Measurements from ENCODE around the gene PTPRM. TPM values are rescaled to one million over a fixed set of nuclear protein-coding genes. Genes with fewer than 3 reads are reported as not detected.

PTPRM gene
- total RNA-seq, 1 experiment from 2014 or later, result 14.5 TPM

DNA sequence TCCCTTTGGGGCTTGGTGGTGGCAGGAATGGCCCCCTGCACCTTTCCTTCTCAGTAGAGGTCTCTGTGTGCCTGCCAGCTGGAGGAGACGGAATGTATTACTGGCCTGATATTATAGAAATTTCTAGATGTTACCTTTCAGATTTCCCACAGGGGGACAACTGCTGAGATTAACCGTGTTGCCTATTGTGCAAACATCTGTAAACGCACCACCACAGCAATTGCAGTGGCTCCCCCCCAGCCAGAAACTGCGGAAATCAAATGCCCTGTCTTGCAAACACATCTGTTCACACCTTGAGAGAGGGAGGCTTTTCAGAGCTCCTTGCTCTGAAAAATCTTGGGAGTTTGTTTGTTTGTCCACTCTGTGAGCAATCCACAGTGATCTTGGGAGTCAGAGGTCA, 772.1 kb downstream of the PTPRM start:
- no peaks in the 10 kb centered on the region for H3K4me1 ChIP-seq (ENCODE audit: control insufficient read depth in 1 of 2, insufficient read depth in 2 of 2, low read length in 2 of 2)
- POLR2A ChIA-PET, result no interaction called here
- BruUV-seq (replicated peaks), result no TSS peak
- CTCF ChIA-PET, result no interaction called here
- ATAC-seq (no peak), DNase-seq (ENCODE audit: low read depth, low spot score) (no peak)
- no peaks in the 10 kb centered on the region for H3K9me2 ChIP-seq (ENCODE audit: insufficient read depth)
- no peaks in the 10 kb centered on the region for H4K20me1 ChIP-seq (ENCODE audit: insufficient read depth)
- TF ChIP-seq, protein P1, sequence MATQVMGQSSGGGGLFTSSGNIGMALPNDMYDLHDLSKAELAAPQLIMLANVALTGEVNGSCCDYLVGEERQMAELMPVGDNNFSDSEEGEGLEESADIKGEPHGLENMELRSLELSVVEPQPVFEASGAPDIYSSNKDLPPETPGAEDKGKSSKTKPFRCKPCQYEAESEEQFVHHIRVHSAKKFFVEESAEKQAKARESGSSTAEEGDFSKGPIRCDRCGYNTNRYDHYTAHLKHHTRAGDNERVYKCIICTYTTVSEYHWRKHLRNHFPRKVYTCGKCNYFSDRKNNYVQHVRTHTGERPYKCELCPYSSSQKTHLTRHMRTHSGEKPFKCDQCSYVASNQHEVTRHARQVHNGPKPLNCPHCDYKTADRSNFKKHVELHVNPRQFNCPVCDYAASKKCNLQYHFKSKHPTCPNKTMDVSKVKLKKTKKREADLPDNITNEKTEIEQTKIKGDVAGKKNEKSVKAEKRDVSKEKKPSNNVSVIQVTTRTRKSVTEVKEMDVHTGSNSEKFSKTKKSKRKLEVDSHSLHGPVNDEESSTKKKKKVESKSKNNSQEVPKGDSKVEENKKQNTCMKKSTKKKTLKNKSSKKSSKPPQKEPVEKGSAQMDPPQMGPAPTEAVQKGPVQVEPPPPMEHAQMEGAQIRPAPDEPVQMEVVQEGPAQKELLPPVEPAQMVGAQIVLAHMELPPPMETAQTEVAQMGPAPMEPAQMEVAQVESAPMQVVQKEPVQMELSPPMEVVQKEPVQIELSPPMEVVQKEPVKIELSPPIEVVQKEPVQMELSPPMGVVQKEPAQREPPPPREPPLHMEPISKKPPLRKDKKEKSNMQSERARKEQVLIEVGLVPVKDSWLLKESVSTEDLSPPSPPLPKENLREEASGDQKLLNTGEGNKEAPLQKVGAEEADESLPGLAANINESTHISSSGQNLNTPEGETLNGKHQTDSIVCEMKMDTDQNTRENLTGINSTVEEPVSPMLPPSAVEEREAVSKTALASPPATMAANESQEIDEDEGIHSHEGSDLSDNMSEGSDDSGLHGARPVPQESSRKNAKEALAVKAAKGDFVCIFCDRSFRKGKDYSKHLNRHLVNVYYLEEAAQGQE (IDR thresholded peaks at IDR 0.05; ENCODE audit: low read depth), result no peak
- no peak for TF ChIP-seq ELF1 (IDR thresholded peaks at IDR 0.05; ENCODE audit: borderline replicate concordance, low read depth)
- TF ChIP-seq ZFX (IDR thresholded peaks at IDR 0.05), result no peak
- TF ChIP-seq TCF7L2 (IDR thresholded peaks at IDR 0.05; ENCODE audit: borderline replicate concordance, extremely low read depth, insufficient read depth, insufficient read length), result no peak
- TF ChIP-seq EZH2phosphoT487 (IDR thresholded peaks at IDR 0.05; ENCODE audit: borderline replicate concordance), result no peak
- TF ChIP-seq, protein P2, sequence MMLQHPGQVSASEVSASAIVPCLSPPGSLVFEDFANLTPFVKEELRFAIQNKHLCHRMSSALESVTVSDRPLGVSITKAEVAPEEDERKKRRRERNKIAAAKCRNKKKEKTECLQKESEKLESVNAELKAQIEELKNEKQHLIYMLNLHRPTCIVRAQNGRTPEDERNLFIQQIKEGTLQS (IDR thresholded peaks at IDR 0.05), result no peak
- no peak for TF ChIP-seq SRF (IDR thresholded peaks at IDR 0.05; ENCODE audit: low read depth)
- TF ChIP-seq ZBTB33 (IDR thresholded peaks at IDR 0.05; ENCODE audit: extremely low read depth, insufficient replicate concordance, low read length), result no peak
- no peak for TF ChIP-seq ZNF274 (IDR thresholded peaks at IDR 0.05; ENCODE audit: low read depth, low read length)
- no peak for TF ChIP-seq FOSL1 (IDR thresholded peaks at IDR 0.05; ENCODE audit: low read depth)
- TF ChIP-seq POLR2AphosphoS5 (IDR thresholded peaks at IDR 0.05; ENCODE audit: low read depth, low read length), result no peak
- TF ChIP-seq RAD21 (IDR thresholded peaks at IDR 0.05; ENCODE audit: low read depth), result no peak
- no peak for TF ChIP-seq POLR2A (IDR thresholded peaks at IDR 0.05; ENCODE audit: borderline replicate concordance, extremely low read depth, insufficient read depth, insufficient read length)
- TF ChIP-seq SIN3A (IDR thresholded peaks at IDR 0.05; ENCODE audit: low read depth), result no peak
- no peak for TF ChIP-seq YY1 (IDR thresholded peaks at IDR 0.05; ENCODE audit: extremely low read depth, insufficient replicate concordance, low read depth, low read length)
- TF ChIP-seq CEBPB (IDR thresholded peaks at IDR 0.05; ENCODE audit: low read depth), result no peak
- TF ChIP-seq, protein P3, sequence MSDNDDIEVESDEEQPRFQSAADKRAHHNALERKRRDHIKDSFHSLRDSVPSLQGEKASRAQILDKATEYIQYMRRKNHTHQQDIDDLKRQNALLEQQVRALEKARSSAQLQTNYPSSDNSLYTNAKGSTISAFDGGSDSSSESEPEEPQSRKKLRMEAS (IDR thresholded peaks at IDR 0.05), result no peak
- no peak for TF ChIP-seq CBX3 (IDR thresholded peaks at IDR 0.05; ENCODE audit: low read depth)
- no peak for TF ChIP-seq CTCF (IDR thresholded peaks at IDR 0.05 in 2 of 3, conservative IDR thresholded peaks at IDR 0.05 in 1 of 3; ENCODE audit: borderline replicate concordance in 1 of 3, insufficient read depth in 1 of 3, low read depth in 2 of 3, low read length in 2 of 3)
- intact Hi-C loops (cut with micrococcal nuclease), result no loop called here
- H3K79me2 ChIP-seq (ENCODE audit: insufficient read depth, low read length), result no peaks in the 10 kb centered on the region
- RAD21 ChIA-PET (ENCODE audit: low non-redundant PET in 1 of 2, low total read pairs in 2 of 2, uncharacterized antibody in 2 of 2, unreplicated experiment in 2 of 2), result no interaction called here
- no peak overlapping the region for H2AFZ ChIP-seq (ENCODE audit: low read depth, low read length, poor library complexity, severe bottlenecking)
- H3K36me3 ChIP-seq (ENCODE audit: control insufficient read depth in 1 of 2, insufficient read depth in 2 of 2, low read length in 2 of 2), result no peaks in the 10 kb centered on the region
- H3K4me3 ChIP-seq (replicated peaks in 1 of 2; ENCODE audit: low read depth in 1 of 2, low read length in 2 of 2), result no peak overlapping the region
- H3K9me3 ChIP-seq (ENCODE audit: control insufficient read depth in 1 of 2, insufficient read depth in 1 of 2, low read depth in 1 of 2, low read length in 2 of 2), result no peaks in the 10 kb centered on the region
- H3K27me3 ChIP-seq (ENCODE audit: insufficient read depth, low read length), result no peaks in the 10 kb centered on the region
- H3K27ac ChIP-seq (ENCODE audit: low read depth, low read length), result no peak overlapping the region
- H3K9ac ChIP-seq (ENCODE audit: low read length), result no peak overlapping the region
- H3K4me2 ChIP-seq (ENCODE audit: low read length), result no peak overlapping the region

Data from HCT116 (cell line).